GM06990 (cell line): ENCODE data around the gene MICAL3.

ENCODE experiments used
- DNase-seq: peaks from one replicate; pipeline ENCODE4 v3.0.0-alpha.2; 2011; ENCODE audit not compliant: insufficient read length; ENCODE audit errors: extremely low read depth
- H3K27me3 ChIP-seq: replicated peaks from 2 replicates; pipeline ENCODE4 v1.6.0; 2011; ENCODE audit warnings: low read length; ENCODE audit not compliant: control insufficient read depth, insufficient read depth
- H3K36me3 ChIP-seq: 2 replicates; pipeline ENCODE4 v1.5.1; 2011; ENCODE audit warnings: low read length; ENCODE audit not compliant: control insufficient read depth, insufficient read depth
- H3K4me3 ChIP-seq: replicated peaks from 2 replicates; pipeline ENCODE4 v1.5.1; 2011; ENCODE audit warnings: low read depth, mild to moderate bottlenecking, control low read depth, low read length
- CTCF ChIP-seq: IDR thresholded peaks from 2 replicates; pipeline ENCODE4 v1.5.1; 2011; ENCODE audit warnings: low read length, control low read depth, mild to moderate bottlenecking, inconsistent platforms; ENCODE audit not compliant: insufficient read depth, poor library complexity, severe bottlenecking

The MICAL3 gene

GRCh38 chr22:17982572-17983141, 41.7 kb downstream of the MICAL3 start:
- no peak for DNase-seq
- H3K4me3 ChIP-seq: no peak overlapping the region
- TF ChIP-seq CTCF: no peak
- H3K36me3 ChIP-seq: no peaks in the 10 kb centered on the region
- H3K27me3 ChIP-seq: no peaks in the 10 kb centered on the region

- Histone ChIP-seq H3K36me3 (no peaks in the 10 kb centered on the region), H3K4me3 (no peak overlapping the region), H3K27me3 (no peaks in the 10 kb centered on the region)
- TF ChIP-seq CTCF: no peak
- DNase-seq: no peak
Observed at GRCh38 chr22:17981497-17981896, 42.9 kb downstream of the MICAL3 start.

GRCh38 chr22:17980638-17981051, 43.7 kb downstream of the MICAL3 start:
- TF ChIP-seq CTCF: no peak
- H3K27me3 ChIP-seq: no peaks in the 10 kb centered on the region
- H3K4me3 ChIP-seq: no peak overlapping the region
- no peaks in the 10 kb centered on the region for H3K36me3 ChIP-seq
- peak; percentile 32 for DNase-seq

GRCh38 chr22:17980015-17980590, 44.3 kb downstream of the MICAL3 start:
- TF ChIP-seq CTCF: no peak
- no peak for DNase-seq
- no peaks in the 10 kb centered on the region for H3K36me3 ChIP-seq
- no peaks in the 10 kb centered on the region for H3K27me3 ChIP-seq
- no peak overlapping the region for H3K4me3 ChIP-seq

- H3K36me3 ChIP-seq: peaks cover 2% of the 10 kb centered on the region
- no peaks in the 10 kb centered on the region; the same call in 1 of the 2 replicates for H3K27me3 ChIP-seq
- no peak for DNase-seq
- H3K4me3 ChIP-seq: no peak overlapping the region
- no peak for TF ChIP-seq CTCF
Observed at GRCh38 chr22:17978027-17978426, 46.3 kb downstream of the MICAL3 start.

GRCh38 chr22:17977371-17977770, 47.0 kb downstream of the MICAL3 start:
- Histone ChIP-seq H3K27me3 (no peaks in the 10 kb centered on the region; the same call in 1 of the 2 replicates), H3K4me3 (no peak overlapping the region), H3K36me3 (peaks cover 2% of the 10 kb centered on the region)
- DNase-seq: no peak
- no peak for TF ChIP-seq CTCF
